ENCODE results near the gene PFDN4.

The PFDN4 gene

DNA sequence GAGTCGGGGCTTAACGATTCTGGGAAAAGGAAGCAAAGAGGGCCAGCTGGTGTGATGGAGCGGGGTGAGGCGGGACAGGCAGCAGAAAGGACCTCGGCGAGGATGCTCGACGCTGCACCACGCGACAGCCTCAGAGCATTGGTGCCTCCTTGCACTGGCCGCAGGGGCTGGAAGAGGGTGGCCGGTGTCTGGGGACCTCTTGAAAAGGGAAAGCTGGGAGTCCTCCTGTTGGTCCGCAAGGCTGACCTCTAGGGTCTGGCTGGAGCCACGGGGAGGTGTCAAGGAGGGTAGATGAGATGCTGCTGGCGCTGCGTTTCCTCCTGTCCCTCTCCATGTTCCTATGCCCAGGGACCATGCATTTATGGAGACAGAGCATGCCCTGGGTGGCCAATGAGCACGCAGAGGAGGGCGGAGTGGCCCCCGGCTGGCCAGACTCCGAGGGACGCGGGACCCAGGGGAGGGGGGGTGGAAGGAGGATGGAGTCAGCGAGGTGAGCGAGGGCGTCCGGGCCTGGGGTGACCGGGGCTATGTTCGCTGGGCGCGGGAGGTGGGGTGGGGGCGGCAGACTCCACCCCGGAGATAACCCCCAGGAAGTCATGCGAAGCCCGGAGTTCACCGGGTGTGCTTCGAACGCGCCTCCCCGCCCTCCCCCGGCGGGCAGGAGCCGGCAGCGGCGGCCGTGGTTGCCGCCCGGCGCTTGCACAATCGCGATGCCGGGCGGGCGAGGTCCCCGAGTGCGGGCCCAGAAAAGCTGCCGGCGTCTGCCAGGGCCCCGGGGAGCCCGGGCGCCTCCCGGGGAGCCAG lies 34.0 kb upstream of the PFDN4 start, which contains the start of gene CYP24A1:
Gene CYP24A1, minus strand, starts transcription at position 334 of the 804 bp plus-strand sequence. CDS start 407 bp downstream, outside the sequence.
- Histone ChIP-seq H3K27ac (ENCODE audit: low read depth, low read length) (no peak within 1 kb of the TSS), H3K36me3 (ENCODE audit: control insufficient read depth in 1 of 2, insufficient read depth in 2 of 2, low read length in 2 of 2) (no peaks in the 10 kb centered on the region), H3K9me3 (ENCODE audit: control insufficient read depth in 1 of 2, low read length in 2 of 2) (no peaks in the 10 kb centered on the region), H3K4me1 (ENCODE audit: control insufficient read depth in 1 of 2, insufficient read depth in 2 of 2, low read length in 2 of 2) (peaks cover 0 to 3% of the 10 kb centered on the region in 2 donors), H3K9ac (ENCODE audit: low read depth in 1 of 2, low read length in 2 of 2) (no peak within 1 kb of the TSS), H3K4me3 (ENCODE audit: low read depth in 1 of 2, low read length in 2 of 2) (no peak within 1 kb of the TSS), H3K27me3 (ENCODE audit: control insufficient read depth in 1 of 2, insufficient read depth in 2 of 2, low read length in 2 of 2) (peaks cover 46 to 65% of the 10 kb centered on the region in 2 donors)

DNA sequence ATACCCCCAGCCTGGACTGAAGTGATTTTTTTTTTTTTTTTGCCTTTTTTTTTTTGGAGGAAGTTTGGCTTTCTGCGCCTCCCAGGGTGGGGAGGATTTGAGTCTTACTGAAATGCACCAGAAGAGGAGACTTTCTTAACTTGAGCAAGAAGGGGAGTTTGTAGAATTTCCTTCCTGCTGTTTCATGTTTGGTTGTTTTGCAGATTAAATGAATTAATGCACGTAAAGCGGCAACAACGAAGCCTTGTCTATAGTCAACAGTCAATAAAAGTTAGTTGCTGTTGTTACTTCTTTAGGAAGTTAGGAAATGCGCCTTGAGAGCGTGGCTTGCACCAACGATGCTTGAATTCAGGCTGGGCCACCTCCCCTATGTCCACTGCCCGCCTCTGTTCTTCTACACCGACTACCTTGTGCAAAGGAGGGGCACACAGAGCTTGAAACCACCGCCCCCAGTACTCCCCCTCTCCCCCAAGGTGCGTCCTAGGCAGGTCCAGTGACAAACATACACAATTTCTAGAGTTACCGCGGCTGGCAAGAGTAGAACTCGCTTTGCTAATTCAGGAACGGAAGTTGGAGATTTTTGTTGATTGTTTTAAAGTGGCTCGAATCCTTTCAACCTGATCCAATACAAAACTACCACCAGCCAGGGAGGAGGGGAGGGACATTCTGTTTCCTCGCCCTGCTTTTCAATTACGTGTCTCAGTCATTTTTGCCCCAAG lies 33.3 kb upstream of the PFDN4 start:
- Histone ChIP-seq H3K4me1 (ENCODE audit: control insufficient read depth in 1 of 2, insufficient read depth in 2 of 2, low read length in 2 of 2) (peaks cover 0 to 3% of the 10 kb centered on the region in 2 donors), H3K9me3 (ENCODE audit: control insufficient read depth in 1 of 2, low read length in 2 of 2) (no peaks in the 10 kb centered on the region), H3K27me3 (ENCODE audit: control insufficient read depth in 1 of 2, insufficient read depth in 2 of 2, low read length in 2 of 2) (peaks cover 46 to 58% of the 10 kb centered on the region in 2 donors), H3K27ac (ENCODE audit: low read depth, low read length) (no peak overlapping the region), H3K36me3 (ENCODE audit: control insufficient read depth in 1 of 2, insufficient read depth in 2 of 2, low read length in 2 of 2) (no peaks in the 10 kb centered on the region), H3K4me3 (ENCODE audit: low read depth in 1 of 2, low read length in 2 of 2) (no peak overlapping the region), H3K9ac (ENCODE audit: low read depth in 1 of 2, low read length in 2 of 2) (no peak overlapping the region)

DNA sequence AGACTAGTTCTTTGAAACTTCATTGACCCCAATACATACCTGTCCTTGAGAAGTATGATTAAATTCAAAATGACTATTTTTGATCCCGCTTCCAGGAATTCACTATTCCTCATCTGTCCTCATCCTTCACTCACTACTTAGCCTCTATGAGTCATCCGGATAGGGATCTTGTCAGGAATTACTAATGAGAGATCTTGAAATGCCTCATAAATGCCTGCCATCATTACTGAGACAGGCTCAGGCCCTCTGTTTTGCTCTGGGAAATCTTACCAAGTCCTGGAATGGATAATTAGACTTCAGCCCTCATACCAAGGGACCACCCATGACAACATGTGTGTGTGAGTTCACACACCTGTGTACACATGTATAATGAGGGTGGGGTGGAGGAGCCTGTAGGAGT lies 31.3 kb upstream of the PFDN4 start:
- no peak overlapping the region for H3K9ac ChIP-seq (ENCODE audit: low read depth in 1 of 2, low read length in 2 of 2)
- no peak overlapping the region for H3K4me3 ChIP-seq (ENCODE audit: low read depth in 1 of 2, low read length in 2 of 2)
- H3K27ac ChIP-seq (ENCODE audit: low read depth, low read length) = no peak overlapping the region
- H3K9me3 ChIP-seq (ENCODE audit: control insufficient read depth in 1 of 2, low read length in 2 of 2) = no peaks in the 10 kb centered on the region
- no peaks in the 10 kb centered on the region for H3K36me3 ChIP-seq (ENCODE audit: control insufficient read depth in 1 of 2, insufficient read depth in 2 of 2, low read length in 2 of 2)
- H3K27me3 ChIP-seq (ENCODE audit: control insufficient read depth in 1 of 2, insufficient read depth in 2 of 2, low read length in 2 of 2) = peaks cover 35 to 38% of the 10 kb centered on the region in 2 donors
- peaks cover 0 to 3% of the 10 kb centered on the region in 2 donors for H3K4me1 ChIP-seq (ENCODE audit: control insufficient read depth in 1 of 2, insufficient read depth in 2 of 2, low read length in 2 of 2)

DNA sequence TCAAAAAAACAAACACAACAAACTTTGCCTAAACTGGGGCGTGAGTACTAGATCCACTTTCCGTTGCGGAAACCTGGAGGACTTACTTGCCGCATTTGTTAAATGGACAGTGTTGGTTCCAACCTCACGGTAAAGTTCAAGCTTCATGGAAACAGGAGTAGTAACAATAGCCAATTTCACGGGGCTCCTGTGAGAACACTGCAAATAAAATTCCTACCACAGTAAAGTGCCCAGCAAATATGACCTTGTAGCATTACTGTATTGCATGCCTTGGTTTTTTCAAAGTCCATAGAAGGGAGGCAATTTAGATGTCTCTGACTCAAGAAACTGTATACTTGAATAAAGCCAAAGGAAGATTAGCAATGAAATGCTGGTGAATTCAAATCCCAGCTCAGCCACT lies 30.5 kb upstream of the PFDN4 start:
- H3K4me3 ChIP-seq (ENCODE audit: low read depth in 1 of 2, low read length in 2 of 2) = no peak overlapping the region
- H3K9me3 ChIP-seq (ENCODE audit: control insufficient read depth in 1 of 2, low read length in 2 of 2) = no peaks in the 10 kb centered on the region
- H3K27me3 ChIP-seq (ENCODE audit: control insufficient read depth in 1 of 2, insufficient read depth in 2 of 2, low read length in 2 of 2) = peaks cover 30 to 31% of the 10 kb centered on the region in 2 donors
- H3K27ac ChIP-seq (ENCODE audit: low read depth, low read length) = no peak overlapping the region
- H3K36me3 ChIP-seq (ENCODE audit: control insufficient read depth in 1 of 2, insufficient read depth in 2 of 2, low read length in 2 of 2) = no peaks in the 10 kb centered on the region
- H3K4me1 ChIP-seq (ENCODE audit: control insufficient read depth in 1 of 2, insufficient read depth in 2 of 2, low read length in 2 of 2) = peaks cover 0 to 3% of the 10 kb centered on the region in 2 donors
- H3K9ac ChIP-seq (ENCODE audit: low read depth in 1 of 2, low read length in 2 of 2) = no peak overlapping the region

DNA sequence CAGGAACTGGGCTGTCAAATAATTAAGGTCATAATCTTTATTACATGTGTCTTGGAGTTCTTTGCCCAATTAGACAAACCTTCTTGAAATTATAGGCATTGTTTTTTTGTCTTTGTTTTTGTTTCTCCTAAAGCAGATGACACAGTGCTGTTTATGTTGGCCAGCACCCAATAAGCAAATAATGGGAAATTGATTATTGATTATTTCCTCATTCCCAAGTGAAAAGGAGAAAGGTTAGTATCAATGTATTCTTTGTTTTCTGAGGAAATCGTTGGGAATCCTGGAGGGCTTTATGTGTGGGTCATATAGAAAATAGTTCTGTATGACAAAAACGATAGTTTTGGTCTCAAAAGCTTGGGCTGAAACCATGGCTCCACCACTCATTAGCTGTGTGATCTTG lies 29.6 kb upstream of the PFDN4 start:
- H3K27me3 ChIP-seq (ENCODE audit: control insufficient read depth in 1 of 2, insufficient read depth in 2 of 2, low read length in 2 of 2) = peaks cover 22% of the 10 kb centered on the region in 2 donors
- H3K27ac ChIP-seq (ENCODE audit: low read depth, low read length) = no peak overlapping the region
- no peaks in the 10 kb centered on the region for H3K36me3 ChIP-seq (ENCODE audit: control insufficient read depth in 1 of 2, insufficient read depth in 2 of 2, low read length in 2 of 2)
- H3K9me3 ChIP-seq (ENCODE audit: control insufficient read depth in 1 of 2, low read length in 2 of 2) = no peaks in the 10 kb centered on the region
- peaks cover 0 to 3% of the 10 kb centered on the region in 2 donors for H3K4me1 ChIP-seq (ENCODE audit: control insufficient read depth in 1 of 2, insufficient read depth in 2 of 2, low read length in 2 of 2)
- no peak overlapping the region for H3K4me3 ChIP-seq (ENCODE audit: low read depth in 1 of 2, low read length in 2 of 2)
- H3K9ac ChIP-seq (ENCODE audit: low read depth in 1 of 2, low read length in 2 of 2) = no peak overlapping the region

DNA sequence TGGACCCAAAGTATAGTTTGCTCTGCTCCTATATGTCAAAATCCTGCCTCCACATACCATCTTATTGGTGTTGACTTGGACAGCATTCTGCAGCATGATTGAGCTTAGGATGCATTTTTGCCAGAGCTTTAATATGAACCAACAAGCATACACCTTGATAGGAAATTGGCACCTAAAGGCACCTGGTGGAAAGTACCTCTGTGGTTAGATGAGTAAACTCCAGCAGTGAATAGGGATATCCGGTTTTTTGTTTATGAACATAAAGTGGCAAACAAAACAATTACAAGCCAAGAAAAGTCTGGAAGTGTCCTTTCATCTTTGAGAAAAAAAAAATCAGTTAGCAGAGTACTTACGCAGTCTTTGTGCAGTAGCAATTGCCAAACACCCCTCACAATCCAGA lies 27.9 kb upstream of the PFDN4 start:
- H3K36me3 ChIP-seq (ENCODE audit: control insufficient read depth in 1 of 2, insufficient read depth in 2 of 2, low read length in 2 of 2) = no peaks in the 10 kb centered on the region
- no peak overlapping the region for H3K27ac ChIP-seq (ENCODE audit: low read depth, low read length)
- H3K4me1 ChIP-seq (ENCODE audit: control insufficient read depth in 1 of 2, insufficient read depth in 2 of 2, low read length in 2 of 2) = no peaks in the 10 kb centered on the region
- H3K27me3 ChIP-seq (ENCODE audit: control insufficient read depth in 1 of 2, insufficient read depth in 2 of 2, low read length in 2 of 2) = peaks cover 6 to 8% of the 10 kb centered on the region in 2 donors
- no peak overlapping the region for H3K9ac ChIP-seq (ENCODE audit: low read depth in 1 of 2, low read length in 2 of 2)
- H3K9me3 ChIP-seq (ENCODE audit: control insufficient read depth in 1 of 2, low read length in 2 of 2) = no peaks in the 10 kb centered on the region
- H3K4me3 ChIP-seq (ENCODE audit: low read depth in 1 of 2, low read length in 2 of 2) = no peak overlapping the region

DNA sequence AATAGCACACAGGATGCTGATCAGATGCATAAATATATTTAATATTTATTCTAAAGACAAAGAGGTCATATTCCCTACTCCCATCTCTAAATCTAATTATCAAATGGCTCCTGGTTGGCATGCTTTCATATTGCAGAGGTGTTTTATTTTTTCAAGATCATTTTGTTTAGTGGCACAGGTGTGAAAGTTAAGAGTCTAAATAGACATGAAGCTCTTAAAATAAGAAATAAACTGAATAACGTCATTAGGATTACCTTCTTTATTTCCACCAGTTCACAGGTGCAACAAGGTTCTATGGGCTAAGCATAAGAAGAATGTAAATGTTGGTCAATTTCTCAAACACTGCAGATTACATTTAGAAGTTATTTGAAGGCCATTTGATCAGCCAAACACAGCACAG lies 27.0 kb upstream of the PFDN4 start:
- Histone ChIP-seq H3K9ac (ENCODE audit: low read depth in 1 of 2, low read length in 2 of 2) (no peak overlapping the region), H3K36me3 (ENCODE audit: control insufficient read depth in 1 of 2, insufficient read depth in 2 of 2, low read length in 2 of 2) (no peaks in the 10 kb centered on the region), H3K27me3 (ENCODE audit: control insufficient read depth in 1 of 2, insufficient read depth in 2 of 2, low read length in 2 of 2) (peaks cover 0 to 4% of the 10 kb centered on the region in 2 donors)

DNA sequence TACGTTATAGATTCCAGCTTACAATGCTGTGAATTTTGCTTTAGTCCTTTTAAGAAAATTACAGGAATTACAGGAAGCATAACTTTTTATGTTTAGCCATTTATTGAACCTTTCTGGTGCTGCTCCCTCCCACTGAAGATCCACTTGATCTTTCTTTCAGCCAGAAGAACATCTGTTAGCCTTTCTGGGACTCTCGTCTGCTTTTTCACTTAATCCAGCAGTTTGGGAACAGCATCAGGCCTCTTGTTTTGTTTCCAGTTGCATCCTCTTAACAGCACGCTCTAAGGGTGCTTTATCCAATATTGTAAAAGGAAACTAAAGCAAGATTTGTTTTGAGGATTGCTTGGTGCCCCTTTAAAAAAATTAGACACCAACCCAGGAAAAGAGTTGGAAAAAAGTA lies 23.8 kb upstream of the PFDN4 start:
- Histone ChIP-seq H3K9me3 (ENCODE audit: control insufficient read depth in 1 of 2, low read length in 2 of 2) (no peaks in the 10 kb centered on the region), H3K4me1 (ENCODE audit: control insufficient read depth in 1 of 2, insufficient read depth in 2 of 2, low read length in 2 of 2) (no peaks in the 10 kb centered on the region), H3K36me3 (ENCODE audit: control insufficient read depth in 1 of 2, insufficient read depth in 2 of 2, low read length in 2 of 2) (no peaks in the 10 kb centered on the region), H3K9ac (ENCODE audit: low read depth in 1 of 2, low read length in 2 of 2) (no peak overlapping the region), H3K27ac (ENCODE audit: low read depth, low read length) (no peak overlapping the region), H3K4me3 (ENCODE audit: low read depth in 1 of 2, low read length in 2 of 2) (no peak overlapping the region), H3K27me3 (ENCODE audit: control insufficient read depth in 1 of 2, insufficient read depth in 2 of 2, low read length in 2 of 2) (peaks cover 0 to 6% of the 10 kb centered on the region in 2 donors)

More for the DNA sequence above, 27.0 kb upstream of the PFDN4 start:
- H3K9me3 ChIP-seq (ENCODE audit: control insufficient read depth in 1 of 2, low read length in 2 of 2) = no peaks in the 10 kb centered on the region
- no peaks in the 10 kb centered on the region for H3K4me1 ChIP-seq (ENCODE audit: control insufficient read depth in 1 of 2, insufficient read depth in 2 of 2, low read length in 2 of 2)
- H3K4me3 ChIP-seq (ENCODE audit: low read depth in 1 of 2, low read length in 2 of 2) = no peak overlapping the region
- H3K27ac ChIP-seq (ENCODE audit: low read depth, low read length) = no peak overlapping the region

DNA sequence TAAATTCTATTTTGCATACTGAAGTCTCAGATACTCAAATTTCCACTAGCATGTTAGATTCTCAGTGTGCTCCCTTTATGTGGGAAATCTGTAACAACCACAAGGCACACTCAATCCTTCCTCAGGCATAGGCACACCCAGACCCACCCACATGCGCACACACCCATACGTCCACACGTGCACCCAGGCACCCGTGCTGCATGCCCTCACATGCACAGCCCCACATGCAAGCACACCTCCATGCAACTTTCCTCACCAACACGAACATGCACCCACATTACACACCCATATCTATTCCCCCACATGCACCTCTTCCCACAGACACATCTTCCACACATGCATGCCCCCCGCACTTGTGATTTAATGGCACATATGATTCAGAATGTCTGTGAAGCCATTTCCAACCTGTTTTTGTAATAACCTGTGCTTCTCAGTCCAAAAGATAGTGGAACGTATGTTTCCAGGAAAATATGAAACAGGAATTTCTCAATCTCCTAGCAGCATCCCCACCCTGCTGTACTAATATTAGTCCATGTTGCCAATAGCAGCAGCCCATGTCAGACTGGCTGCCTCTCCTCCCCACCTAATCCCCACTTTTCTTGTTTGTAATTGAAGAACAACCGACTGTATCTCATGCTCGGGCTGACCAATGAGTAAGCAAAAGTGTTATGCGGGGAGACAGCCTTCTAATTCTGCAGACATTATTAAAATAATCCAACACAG lies 22.8 kb upstream of the PFDN4 start:
- no peak overlapping the region for H3K4me3 ChIP-seq (ENCODE audit: low read depth in 1 of 2, low read length in 2 of 2)
- H3K36me3 ChIP-seq (ENCODE audit: control insufficient read depth in 1 of 2, insufficient read depth in 2 of 2, low read length in 2 of 2) = no peaks in the 10 kb centered on the region
- H3K9ac ChIP-seq (ENCODE audit: low read depth in 1 of 2, low read length in 2 of 2) = no peak overlapping the region
- peaks cover 0 to 3% of the 10 kb centered on the region in 2 donors for H3K27me3 ChIP-seq (ENCODE audit: control insufficient read depth in 1 of 2, insufficient read depth in 2 of 2, low read length in 2 of 2)
- no peaks in the 10 kb centered on the region for H3K4me1 ChIP-seq (ENCODE audit: control insufficient read depth in 1 of 2, insufficient read depth in 2 of 2, low read length in 2 of 2)
- no peak overlapping the region for H3K27ac ChIP-seq (ENCODE audit: low read depth, low read length)
- no peaks in the 10 kb centered on the region for H3K9me3 ChIP-seq (ENCODE audit: control insufficient read depth in 1 of 2, low read length in 2 of 2)
